Inflammatory macrophage treated with lipopolysaccharide for 4 hours (primary cell): Measurements from ENCODE around the gene CCL15.
"Not testable (repeated sequence)": the region's sequence is repeated elsewhere in the genome, so short reads cannot be mapped to it uniquely, and the experiment has no call there.

Source experiments
- DNase-seq: peaks from one replicate; pipeline ENCODE4 v3.0.0-alpha.2; 2020

The CCL15 gene, protein sequence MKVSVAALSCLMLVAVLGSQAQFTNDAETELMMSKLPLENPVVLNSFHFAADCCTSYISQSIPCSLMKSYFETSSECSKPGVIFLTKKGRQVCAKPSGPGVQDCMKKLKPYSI

DNA sequence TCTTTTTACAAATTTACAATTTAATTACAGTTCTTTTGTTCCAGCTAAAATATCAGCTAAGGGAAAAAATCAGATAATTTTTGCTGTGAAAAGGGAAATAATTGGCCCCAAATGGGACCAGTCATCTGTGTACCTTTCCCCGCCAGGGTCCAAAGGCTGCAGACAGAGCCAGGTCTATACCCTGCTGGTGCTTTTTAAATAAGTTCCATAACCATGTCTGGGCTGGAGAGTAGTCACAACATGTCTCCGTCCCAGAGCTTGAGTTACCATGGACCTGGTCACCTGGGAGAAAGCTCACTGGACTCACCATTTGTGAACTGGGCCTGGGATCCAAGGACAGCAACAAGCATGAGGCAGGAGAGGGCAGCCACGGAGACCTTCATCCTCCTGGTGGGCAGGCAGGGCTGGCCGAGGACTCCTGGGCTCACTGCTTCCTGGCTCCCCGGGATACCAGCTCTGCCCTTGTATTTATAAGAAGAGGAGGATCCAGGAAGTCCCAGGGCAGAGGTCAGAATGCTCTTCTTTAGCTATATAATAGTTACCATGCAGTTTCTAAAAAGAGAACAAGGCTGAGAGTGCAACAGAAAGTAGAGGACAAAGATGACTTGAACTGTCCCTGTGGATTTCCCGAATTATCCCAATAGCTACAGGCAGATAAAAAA, at the start of gene CCL15:
TSS of gene CCL15 (minus strand) at position 444 of the 662 bp plus-strand sequence. CDS start at position 383, 61 bp downstream.
- peak; percentile 52 for DNase-seq

DNA sequence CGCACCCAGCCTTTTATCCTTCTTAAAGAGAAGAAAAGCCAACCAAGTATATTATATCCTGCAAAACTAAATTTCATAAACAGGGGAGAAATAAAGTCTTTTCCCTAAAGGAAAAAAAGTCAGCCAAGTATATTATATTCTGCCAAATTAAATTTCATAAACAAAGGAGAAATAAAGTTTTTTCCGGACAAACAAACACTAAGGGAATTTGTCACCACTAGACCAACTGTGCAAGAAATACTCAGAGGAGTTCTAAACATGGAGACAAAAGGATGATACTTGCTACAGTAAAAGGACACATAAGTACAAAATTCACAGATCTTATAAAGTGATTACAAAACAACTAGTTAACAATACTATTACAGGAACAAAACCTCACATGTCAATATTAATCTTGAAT, 48.3 kb upstream of the CCL15 start:
- no peak for DNase-seq

DNA sequence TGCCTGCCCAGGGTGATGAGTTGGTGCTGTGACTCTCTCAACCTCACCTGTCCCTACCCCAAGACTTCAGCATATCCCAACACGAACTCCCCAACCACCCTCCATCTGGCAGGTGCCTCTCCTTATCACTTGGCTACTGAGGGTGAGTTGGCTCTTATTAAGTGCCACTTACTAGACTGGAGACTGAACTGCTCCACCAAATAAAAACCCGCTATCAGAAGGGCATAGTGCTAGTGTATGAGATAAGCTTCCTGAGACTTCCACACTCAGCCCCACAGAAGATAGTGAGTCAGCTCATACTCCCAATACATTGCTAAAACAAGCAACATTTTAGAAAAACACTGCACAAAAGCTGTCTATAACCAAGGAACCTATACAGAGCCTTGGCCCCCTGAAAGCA, 46.7 kb upstream of the CCL15 start:
- DNase-seq, result no peak

DNA sequence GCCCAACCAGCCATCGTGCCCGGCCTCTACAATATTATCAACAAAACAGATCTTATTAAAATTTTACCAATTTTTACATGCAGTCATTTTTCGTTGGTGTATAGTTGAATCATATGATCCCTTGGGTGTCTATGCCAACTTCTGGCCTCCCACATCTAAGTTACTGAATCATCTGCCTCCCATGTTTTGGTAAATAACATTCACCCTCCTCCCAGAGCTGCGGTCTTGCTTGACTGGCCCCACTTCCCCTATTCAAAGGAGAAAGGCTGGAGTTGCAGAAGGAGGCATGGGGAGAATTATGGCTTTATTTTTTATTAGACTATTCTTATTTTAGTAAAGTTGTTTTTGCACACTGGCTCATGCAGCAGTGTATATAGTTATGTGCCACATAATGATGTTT, 34.9 kb upstream of the CCL15 start:
- peak; percentile 93 for DNase-seq

DNA sequence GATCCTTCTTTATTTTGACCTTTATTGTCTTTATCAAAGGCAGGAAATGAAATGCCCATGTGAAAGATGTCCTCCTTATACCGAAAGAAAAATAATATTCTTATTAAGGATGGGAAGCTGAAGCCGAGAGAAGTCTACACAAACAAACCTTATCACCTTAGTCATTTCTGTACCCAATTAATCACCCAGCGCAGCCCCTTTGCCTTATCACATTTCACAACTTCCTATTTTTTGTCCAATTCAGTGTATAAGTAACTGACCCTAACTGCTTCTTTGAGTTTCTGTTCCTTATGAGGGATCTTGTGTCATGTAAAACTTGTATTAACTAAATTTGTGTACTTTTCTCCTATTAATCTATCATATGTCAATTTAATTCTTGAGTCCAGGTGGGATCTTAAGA, 32.8 kb upstream of the CCL15 start:
- DNase-seq, result peak; percentile 89

DNA sequence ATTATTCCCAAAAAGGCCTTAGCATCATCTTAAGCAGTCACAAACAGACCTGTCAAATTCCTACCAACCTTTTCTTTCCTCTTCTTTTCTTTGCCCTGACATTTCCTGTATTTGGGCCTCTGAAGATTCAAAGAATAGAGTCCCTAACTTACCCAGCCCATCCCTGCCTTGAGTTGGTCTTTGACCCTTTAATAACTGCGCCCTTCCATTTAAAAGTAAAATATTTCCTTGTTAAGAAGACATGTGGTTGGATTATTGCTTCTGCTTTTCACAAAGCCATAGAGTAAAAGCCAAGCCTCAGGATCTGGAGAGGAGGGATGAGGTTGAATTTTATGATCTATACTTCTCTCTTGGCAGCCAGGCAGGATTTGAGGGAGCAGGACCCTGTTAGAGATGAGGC, 29.6 kb upstream of the CCL15 start:
- DNase-seq, result no peak

DNA sequence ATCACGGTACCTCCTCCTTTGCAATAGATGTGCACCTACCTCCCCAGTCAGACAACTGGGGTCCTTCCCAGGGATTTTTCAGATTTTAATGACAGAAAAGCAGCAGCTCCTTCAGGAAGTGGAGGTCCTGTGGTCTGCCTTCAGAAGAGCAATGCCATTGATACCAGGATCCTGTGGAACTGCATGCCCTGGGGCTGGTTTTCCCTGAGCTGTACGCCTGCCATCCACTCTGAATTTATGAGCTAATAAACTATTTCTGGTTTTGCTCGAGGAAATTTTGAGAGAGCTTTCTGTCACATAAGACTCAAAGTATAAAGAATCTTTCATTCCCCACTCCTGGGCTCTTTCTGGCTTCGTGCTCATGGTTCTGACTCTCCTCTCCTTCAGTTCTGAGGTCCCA, 26.4 kb upstream of the CCL15 start:
- no peak for DNase-seq

DNA sequence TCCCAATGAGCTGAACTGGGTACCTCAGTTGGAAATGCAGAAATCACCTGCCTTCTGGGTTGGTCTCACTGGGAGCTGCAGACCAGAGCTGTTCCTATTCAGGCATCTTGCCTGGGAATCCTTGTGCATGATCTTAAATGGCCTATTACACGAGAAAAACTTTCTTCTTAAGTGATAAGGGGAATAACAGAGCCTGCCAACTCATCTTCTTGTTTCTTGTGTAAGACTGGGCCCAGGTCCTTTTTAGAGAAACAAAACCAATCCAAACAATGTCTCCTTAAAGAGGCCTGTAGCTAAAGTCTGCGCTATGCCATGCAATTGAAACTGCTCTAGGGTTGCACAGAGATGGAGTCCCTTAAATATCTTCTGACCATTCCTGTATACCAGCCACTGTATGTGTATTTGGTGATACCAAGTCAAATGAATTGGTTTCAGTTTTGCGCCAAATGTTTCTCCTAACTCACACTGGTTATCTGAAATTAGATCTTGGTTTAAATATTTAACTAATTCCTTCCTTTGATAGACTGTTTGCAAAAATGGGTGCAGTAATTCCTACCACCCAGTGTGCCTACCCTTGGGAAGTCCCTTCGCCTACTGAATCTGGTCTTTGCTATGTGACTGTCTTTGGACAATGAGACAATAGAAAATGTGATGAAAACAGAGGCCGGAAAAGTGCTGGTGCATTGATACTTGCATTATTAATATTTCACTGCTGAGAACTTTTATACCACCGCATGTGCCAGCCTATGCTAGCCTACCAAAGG, 22.9 kb upstream of the CCL15 start:
- peak; percentile 60 for DNase-seq

DNA sequence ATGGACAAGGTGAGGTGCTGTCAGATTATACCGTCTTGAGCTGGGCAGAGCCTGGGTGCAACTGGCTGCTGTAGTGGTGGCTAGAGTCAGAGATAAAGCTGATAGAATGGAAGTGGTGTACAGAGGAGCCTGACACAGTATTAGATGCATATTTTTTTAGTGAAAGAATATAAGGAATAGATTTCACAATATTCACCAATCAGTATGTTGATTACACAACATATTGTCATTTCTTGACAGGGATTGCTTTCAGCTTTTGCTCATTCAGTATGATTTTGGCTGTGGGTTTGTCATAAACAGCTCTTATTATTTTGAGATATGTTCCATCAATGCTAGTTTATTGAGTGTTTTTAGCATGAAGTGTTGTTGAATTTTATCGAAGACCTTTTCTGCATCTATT, 18.1 kb upstream of the CCL15 start:
- DNase-seq, result no peak

DNA sequence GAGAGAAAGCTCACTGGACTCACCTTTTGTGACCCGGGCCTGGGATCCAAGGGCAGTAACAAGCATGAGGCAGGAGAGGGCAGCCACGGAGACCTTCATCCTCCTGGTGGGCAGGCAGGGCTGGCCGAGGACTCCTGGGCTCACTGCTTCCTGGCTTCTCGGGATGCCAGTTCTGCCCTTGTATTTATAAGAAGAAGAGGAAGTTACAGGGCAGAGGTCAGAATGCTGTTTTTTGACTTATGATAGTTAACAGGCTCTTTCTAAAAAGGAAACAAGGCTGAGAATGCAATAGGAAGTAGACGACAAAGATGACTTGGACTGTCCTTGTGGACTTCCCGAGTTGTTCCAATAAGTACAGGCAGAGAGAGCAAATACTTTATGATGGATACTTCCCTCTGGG, 16.4 kb upstream of the CCL15 start, which contains the start of gene CCL23:
TSS of gene CCL23 (minus strand) at position 174 of the 400 bp plus-strand sequence. CDS start at position 99, 75 bp downstream.
- peak; percentile 82 for DNase-seq

DNA sequence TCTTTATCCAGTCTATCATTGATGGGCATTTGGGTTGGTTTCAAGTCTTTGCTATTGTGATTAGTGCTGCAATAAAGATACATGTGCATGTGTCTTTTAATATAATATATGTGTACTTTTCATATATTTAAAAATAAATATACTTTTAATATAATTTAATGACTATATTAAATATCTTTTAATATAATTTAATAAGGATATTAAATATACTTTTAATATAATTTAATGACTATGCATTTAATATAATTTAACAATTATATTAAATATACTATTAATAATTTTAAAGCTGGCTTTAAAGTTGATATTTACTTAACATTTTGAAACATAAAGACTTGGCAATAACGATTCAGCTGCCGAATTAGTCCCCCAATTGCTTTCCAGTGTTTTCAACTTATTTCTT, 15.2 kb upstream of the CCL15 start:
- DNase-seq, result no peak

DNA sequence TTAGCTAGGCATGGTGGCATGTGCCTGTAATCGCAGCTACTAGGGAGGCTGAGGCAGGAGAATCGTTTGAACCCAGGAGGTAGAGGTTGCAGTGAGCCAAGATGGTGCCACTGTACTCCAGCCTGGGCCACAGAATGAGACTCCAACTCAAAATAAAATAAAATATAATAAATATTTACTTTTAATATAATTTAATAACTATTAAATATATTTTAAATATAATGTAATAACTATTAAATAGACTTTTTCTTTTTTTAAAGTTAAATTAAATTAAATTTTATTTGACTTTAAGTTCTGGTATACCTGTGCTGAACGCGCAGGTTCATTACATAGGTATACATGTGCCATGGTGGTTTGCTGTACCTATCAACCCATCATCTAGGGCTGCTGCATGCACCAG, 14.5 kb upstream of the CCL15 start:
- DNase-seq, result not testable (repeated sequence)

DNA sequence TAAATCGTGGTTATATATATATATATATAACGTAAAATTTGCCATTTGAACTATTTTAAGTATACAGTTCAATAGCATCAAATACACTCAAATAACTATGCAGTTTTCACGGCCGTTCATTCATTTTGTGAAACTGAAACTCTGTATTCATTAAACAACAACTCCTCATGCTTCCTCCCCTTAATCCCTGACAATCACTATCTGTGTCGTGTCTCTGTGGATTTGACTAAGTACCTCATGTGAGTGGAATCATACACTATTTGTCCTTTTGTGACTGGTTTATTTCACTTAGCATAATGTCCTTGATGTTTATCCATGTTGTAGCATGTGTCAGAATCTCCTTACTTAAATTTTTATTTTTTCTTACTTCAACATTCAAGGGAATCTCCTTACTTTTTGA, 13.6 kb upstream of the CCL15 start:
- DNase-seq, result no peak

DNA sequence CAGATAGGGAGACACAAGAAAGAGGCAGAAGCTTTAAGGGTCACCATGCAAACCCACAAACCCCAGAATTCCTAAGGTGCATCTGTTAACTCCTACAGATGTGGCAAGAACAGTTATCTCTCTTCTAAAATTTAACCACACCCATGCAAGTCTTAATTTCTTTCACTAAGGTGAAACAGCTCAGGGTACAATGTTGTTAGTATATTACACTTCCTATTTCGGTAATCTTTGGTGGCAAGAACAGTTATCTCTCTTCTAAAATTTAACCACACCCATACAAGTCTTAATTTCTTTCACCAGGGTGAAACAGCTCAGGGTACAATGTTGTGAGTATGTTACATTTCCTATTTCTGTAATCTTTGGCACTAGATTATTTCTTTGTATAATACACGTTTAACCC, 9.8 kb upstream of the CCL15 start:
- no peak for DNase-seq

DNA sequence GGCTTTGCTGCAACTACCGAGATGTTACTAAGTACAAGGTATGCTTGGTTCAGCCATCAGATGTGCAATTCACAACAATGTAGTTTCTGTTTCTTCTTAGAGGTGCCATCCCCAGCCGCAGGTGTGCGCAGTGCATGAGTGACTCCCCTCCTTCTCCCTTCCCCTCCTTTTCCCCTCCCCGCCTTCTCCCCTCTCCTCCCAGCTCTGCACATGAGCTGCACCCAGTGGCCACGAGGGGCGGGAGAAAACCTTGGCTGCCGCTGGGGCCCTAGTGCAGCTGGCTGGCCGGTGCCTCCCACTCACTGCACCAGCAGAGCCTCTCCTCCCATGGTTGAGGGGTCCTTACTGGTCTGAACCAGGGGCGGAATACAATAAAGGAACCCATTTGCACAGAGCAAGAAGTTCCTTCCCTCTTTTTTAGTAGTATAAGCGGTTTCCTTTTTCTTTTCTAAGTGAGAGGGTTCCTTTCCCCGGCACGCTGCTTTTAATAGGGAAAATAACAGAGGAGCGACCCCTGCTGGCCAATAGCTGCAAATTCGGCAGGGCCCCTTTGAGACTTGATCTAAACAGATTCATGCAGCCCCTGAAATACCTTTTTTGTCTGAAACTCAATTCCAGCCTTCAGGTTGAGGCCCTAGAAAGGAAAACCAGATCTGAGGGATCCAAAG, 7.8 kb upstream of the CCL15 start:
- peak; percentile 36 for DNase-seq

DNA sequence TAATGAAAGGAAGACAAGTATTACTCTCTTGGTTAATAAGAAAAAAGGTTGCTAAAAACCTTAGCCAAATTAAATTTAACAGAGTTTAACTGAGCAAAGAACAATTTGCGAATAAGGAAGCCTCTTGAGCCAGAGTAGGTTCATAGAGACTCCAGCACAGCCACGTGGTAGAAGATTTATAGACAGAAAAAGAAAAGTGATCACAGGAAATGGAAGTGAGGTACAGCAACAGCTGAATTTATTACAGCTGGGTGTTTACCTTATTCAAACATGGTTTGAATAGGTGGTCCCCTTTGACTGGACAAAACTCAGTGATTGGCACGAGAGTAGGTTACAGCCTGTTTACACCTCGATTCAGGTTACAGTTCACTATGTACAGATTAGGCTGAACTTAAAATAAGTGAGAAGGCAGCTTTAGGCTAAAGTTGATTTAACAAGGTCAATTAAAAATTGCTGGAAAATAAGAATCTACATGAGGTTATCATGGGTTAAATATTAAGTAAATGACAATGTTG, 3.3 kb upstream of the CCL15 start:
- no peak for DNase-seq

DNA sequence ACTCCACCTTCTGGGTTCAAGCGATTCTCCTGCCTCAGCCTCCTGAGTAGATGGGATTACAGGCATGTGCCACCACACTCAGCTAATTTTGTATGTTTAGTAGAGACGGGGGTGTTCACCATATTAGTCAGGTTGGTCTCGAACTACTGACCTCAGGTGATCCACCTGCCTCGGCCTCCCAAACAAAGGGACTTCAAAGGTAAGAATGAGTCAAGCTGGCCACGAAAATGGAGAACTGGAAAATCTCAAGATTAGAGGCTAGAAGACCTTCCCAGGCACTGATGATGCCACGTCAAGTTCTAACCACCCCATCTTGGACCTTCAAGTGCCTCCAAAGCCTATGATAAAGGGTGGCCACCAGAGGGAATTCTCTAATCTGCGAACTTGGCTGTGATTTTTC, 1.3 kb upstream of the CCL15 start:
- DNase-seq, result no peak

DNA sequence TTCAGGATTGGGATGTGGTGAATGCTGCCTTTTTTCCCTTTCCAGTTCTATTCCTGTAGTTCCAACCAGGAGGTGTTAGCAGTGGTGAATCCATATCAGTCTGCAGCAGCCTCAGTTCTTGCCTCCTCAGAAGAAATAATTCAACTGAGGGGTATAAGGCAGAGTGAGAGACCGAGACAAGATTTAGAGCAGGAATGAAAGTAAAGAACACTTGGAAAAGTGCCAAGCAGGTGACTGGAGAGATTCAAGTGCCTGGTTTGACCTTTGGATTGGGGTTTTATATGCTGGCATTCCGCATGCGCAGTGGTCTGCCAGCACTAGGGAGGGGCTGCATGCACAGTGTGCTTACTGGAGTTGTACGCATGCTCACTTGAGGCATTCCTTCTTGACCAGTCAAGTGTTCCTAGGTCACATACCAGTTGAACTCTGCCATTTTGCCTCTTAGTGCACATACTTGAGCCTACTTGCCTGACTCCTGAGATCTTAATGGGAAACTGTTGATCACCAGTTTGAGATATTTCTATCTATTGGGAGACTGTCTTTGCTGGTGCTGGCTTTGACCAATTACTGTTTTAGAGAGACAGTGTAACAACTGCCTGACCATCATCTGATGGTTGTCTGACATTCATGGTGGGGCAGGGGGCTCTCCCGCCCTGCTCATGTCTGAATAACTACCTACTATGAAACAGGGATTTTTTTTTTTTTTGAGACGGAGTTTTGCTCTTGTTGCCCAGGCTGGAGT, 680 bp upstream of the CCL15 start:
- DNase-seq, result no peak

DNA sequence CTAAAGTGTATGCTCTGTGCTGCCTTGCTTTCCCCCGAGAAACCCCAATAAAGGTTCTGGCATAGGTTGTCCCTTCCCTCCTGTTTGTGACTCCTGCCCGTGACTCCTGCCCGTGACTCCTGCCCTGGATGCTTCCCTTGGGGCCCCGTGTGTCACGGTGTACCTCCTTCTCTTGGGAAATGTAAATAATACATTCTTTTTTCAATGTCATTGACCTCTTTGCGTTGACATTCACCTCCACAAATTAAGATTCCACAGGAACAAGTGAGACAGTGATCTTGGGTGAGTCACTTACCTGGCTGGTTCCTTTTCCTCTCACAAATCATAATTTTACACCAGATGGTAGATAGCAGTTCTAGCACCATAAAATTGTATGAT, 632 bp downstream of the CCL15 start:
- DNase-seq, result no peak

DNA sequence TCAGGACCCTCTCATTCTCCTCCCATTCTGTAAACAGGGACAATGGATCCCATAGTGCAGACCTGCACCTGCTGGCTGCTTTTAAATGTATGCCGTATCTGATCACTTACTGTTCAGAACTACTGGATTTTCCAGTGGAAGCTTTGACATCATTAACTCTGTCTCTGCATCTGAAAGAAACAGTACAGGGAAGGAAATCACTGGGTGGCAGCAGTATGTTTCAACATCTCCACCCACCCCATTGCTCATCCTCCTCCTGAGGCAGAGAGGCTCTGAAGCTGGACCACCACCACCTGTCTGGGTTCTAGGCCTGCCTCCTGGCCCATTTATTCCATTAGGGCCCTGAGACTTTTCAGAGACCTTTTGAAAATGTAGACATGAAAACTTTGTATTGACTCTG, 2.6 kb downstream of the CCL15 start:
- DNase-seq, result peak; percentile 56

DNA sequence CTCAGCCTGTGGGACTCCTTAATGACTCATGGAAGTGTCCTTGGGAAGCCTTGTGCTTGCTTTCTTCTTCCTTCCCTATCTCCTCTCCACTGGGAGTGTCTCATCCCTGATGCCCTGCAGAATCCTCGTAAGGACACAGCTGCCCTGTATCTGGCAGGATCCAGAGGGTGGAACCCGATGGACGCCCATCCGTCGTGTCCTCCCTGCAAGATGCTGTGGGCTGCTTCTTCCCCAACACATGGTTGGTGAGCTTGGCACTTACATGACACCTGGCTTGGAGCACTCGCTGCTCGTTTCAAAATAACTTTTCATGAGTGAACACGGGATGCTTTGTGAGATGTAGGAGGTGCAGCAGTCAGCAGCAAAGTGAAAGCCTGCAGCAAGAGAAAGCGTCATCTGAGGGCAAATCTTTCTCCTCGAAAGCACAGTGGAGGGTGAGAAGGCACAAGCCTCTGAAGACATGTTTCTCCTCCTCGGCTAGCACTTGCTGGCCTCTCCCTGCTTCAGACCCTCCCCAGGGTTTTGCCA, 3.3 kb downstream of the CCL15 start:
- no peak for DNase-seq

DNA sequence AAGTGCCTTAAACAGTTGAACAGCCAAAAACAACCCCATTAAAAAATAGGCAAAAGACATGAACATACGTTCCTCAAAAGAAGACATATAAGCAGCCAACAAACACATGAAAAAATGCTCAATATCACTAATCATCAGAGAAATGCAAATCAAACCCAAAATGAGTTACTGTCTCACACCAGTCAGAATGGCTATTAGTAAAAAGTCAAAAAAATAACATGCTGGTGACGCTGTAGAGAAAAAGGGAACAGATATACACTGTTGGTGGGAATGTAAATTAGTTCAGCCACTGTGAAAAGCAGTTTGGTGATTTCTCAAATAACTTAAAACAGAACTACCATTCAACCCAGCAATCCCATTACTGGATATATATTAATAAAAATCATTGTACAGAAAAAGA, 6.0 kb downstream of the CCL15 start:
- not testable (repeated sequence) for DNase-seq

DNA sequence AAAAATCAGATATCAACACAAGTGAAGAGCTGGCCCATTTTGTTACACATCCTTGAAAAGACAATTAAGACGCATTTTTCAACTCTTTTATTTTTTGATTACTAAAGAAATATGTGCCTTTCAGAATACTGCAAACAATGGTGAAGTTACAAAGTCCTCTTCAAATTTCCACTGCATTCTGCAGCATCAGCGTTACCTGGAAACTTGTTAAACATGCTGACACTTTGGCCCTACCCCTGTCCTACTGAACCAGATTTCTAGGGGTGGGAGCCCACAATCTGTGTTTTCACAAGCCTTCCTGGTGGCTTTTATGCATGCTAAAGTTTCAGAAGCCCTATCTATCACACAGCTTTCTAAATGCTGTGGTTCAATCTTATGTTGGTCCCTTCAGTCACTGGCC, 10.3 kb downstream of the CCL15 start:
- no peak for DNase-seq
